GM21737 (cell line): ENCODE measurements around the gene DMTF1.
"Not testable (repeated sequence)": the region's sequence is repeated elsewhere in the genome, so short reads cannot be mapped to it uniquely, and the experiment has no call there.

ENCODE experiments used
- ATAC-seq: cut with Tn5 transposase; IDR thresholded peaks from one replicate; pipeline ENCODE4 v1.9.1; 2021; ENCODE audit warnings: mild to moderate bottlenecking, moderate library complexity; ENCODE audit not compliant: unreplicated experiment

Gene DMTF1, protein sequence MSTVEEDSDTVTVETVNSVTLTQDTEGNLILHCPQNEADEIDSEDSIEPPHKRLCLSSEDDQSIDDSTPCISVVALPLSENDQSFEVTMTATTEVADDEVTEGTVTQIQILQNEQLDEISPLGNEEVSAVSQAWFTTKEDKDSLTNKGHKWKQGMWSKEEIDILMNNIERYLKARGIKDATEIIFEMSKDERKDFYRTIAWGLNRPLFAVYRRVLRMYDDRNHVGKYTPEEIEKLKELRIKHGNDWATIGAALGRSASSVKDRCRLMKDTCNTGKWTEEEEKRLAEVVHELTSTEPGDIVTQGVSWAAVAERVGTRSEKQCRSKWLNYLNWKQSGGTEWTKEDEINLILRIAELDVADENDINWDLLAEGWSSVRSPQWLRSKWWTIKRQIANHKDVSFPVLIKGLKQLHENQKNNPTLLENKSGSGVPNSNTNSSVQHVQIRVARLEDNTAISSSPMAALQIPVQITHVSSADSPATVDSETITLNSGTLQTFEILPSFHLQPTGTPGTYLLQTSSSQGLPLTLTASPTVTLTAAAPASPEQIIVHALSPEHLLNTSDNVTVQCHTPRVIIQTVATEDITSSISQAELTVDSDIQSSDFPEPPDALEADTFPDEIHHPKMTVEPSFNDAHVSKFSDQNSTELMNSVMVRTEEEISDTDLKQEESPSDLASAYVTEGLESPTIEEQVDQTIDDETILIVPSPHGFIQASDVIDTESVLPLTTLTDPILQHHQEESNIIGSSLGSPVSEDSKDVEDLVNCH

DNA sequence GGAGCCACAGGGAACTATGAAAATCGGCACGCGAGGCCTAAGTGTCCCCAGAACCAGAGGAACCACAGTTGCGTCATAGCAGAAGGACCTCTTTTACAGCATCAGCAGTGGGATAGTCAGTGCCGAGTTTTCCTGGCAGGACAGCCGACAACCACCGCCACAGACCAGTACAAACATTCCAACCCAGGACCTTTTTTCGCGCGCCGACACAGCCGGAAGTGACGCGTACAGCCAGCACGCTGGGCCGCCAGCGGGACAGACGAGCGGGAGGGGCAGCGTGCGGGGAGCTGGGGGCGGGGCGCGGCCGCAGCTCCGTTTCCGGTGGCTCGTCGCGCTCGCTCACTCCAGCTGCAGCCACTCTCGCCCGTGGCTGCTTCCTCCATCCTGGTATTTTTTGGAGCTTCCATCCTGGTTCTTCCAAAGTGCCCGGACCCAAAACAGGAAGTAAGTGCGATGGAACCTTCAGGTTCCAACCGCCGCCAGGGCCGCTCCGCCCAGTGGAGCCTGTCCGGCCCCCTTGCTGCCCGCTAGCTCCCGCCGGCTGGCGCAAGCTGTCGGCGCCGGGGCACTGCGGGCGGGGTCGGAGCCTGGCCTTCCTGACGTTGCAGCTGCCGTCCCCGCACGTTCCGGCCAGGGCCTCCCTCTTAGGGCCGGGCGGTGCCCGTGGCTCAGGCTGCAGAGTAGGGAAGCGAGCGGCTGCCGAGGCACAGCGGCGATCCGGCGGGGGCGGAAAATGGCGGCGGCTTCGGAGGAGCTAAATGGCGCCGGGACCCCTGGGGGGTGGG lies at the start of gene DMTF1:
Gene DMTF1, plus strand, starts transcription at position 342 of the 785 bp plus-strand sequence. CDS start 12,489 bp downstream, outside the sequence.
- ATAC-seq = peak; percentile 85

DNA sequence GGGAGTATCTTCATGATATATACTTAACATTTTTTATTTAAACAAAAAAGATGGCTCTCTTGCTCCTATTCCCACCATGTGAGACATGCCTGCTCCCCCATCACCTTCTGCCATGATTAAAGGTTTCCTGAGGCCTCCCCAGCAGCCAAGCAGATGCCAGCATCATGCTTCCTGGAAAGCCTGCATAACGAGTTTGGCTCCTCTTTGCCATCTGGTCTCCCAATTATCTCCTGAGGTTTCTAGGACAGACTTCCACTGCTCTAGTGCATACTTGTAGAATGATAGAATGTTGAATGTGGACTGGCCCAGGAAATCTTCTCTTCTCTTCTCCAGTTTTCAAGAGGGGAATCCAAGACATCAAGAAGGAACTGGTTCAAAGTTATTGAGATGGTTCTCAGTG lies 46.9 kb upstream of the DMTF1 start:
- ATAC-seq = no peak

DNA sequence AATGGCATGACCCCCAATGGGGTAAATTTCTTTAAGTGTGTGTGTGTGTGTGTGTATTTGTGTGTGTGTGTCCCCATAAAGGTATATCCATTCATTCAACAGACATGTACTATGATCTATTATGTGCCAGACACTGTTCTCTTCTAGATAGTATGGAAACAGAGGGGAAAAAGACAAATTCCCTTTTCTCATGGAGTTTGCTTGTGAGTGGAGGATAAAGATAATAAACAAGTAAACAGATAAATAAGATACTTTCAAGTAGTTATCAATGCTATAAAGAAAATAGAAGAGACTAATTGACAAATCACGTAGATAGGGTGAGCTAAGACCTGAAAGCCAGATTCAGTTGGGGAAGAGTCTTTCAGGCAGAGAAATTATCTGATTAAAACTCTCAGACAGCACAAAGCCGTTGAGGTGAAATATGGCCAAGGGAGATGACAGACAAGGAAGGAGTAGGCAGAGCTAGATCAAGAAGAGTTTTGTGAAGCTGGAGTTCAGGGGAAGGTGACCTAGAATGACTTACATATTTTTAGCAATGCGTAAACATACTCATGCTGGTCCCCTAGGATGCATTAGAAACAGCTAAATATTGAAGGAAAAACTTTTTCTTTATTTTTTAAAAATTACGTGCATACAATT lies 45.2 kb upstream of the DMTF1 start:
- no peak for ATAC-seq

DNA sequence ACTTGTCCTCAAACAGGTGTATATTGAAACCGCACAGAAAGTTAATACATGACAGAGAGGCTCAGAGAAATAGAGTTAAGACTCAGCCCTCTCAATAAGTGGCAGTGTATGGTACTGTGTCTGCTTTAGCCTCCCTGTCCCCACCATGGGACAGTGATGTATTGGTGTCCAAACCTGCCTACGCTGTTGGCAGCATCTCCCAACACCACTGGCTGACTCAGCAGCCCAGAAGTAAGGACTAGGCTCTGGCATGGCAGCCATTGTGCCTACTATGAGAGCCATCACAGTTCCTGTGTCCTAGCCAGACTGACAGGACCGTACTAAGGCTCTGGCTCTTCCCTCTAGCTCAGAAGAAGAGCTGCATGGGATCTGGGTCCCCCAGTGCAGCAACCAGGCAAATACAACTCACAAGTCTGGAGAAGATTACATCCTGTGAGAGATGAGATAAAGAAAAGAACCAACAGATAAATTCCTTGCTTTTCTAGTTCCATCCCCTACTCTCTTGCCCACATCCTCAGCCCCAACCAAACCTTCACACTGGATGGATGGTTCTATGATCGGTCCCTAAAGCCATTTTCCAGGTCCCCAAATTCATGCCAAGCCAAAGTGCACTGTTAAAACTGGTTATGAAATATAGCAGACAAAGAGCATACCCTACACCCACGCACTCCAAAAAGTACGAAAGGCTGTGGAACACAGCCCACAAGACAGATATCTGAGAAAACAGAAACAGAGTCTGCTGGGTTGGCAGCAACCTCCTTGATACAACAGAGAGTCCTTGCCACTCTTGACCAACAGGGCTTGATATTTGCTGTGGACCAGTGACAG lies 44.1 kb upstream of the DMTF1 start:
- no peak for ATAC-seq

DNA sequence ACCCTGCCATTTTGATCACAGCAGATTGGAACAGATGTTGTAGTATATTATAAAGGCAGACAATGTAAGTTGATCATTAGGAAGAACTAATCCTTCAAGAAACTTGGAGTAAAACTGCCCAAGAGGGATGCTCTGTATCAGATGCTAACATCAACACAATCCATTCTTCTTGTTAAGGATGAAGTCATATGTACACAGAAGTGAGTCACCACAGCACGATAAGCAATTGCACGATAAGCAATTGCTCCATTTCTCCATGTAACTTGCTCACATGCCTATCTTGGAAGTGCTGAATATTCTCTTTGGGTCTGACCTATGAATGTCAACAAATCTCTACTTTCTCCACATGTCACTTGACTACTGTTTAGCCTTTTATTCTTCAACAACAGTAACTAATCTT lies 41.5 kb upstream of the DMTF1 start:
- no peak for ATAC-seq

DNA sequence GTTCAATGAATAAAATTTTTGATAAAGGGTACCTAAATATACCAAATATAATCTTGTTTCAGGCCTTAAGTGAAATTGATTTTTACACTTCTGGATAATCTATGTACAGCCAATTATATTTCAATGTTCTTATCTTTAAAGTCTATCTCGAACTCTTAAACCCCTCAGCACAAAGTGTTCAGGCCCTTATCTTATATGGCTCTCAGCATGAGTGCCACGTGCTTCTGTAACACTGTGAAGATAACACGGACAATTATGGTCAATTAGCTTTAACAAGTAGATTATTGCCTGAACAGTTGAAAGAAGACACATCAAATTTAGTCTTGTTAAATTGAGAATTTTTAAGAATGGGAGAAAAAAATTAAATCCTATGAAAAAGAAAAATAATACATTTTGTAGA lies 40.4 kb upstream of the DMTF1 start:
- no peak for ATAC-seq

DNA sequence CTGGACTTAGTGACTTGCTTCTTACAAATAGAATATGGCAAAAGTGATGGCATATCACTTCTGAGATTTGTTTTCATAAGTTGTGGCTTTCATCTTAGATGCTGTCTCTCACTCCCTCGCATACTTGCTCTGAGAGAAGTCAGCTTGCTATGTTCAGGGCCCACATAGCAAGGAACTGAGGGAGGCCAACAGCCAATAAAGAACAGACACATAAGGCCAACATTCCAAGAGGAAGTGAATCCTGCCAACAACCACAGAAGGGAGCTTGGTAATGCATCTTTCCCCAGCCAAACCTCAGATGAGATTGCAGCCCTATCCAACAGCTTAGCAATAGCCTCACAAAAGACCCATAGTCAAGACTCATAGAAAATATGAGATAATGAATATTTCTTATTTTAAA lies 39.2 kb upstream of the DMTF1 start:
- no peak for ATAC-seq

DNA sequence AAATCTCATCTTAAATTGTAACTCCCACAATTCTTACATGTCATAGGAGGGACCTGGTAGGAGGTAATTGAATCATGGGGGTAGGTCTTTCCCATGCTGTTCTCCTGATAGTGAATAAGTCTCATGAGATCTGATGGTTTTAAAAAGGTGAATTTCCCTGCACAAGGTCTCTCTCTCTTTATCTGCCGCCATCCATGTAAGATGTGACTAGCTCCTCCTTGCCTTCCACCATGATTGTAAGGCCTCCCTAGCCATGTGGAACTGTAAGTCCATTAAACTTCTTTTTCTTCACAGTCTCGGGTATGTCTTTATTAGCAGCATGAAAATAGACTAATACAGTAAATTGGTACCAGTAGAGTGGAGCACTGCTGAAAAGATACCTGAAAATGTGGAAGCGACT lies 38.3 kb upstream of the DMTF1 start:
- not testable (repeated sequence) for ATAC-seq

DNA sequence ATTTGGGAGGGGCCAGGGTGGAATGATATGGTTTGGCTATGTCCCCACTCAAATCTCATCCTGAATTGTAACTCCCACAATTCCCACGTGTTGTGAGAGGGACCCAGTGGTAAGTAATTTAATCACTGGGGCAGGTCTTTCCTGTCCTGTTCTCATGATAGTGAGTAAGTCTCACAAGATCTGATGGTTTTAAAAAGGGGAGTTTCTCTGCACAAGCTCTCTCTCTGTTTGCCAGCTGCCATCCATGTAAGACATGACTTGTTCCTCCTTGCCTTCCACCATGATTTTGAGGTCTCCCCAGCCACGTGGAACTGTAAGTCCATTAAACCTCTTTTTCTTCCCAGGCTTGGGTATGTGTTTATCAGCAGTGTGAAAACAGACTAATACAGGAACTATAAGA lies 36.5 kb upstream of the DMTF1 start:
- ATAC-seq = not testable (repeated sequence)

DNA sequence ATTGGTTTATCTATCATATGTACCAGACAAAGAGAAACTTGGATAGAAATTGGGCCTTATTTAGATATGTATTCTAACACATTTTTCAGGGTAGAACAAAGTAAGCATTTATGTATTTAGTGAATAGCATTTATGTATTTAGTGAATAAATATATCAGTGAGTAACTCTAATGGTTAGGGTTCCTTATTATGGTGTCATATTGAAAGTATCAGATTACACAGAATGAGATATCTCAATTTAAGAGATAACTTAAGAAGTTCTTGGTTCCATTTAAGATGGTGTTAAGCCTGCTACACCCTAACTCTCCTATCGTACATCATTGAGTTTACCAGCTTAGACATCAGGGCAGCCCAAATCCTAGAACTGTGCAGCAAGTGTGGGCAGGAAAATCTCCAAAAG lies 35.9 kb upstream of the DMTF1 start:
- ATAC-seq = no peak

DNA sequence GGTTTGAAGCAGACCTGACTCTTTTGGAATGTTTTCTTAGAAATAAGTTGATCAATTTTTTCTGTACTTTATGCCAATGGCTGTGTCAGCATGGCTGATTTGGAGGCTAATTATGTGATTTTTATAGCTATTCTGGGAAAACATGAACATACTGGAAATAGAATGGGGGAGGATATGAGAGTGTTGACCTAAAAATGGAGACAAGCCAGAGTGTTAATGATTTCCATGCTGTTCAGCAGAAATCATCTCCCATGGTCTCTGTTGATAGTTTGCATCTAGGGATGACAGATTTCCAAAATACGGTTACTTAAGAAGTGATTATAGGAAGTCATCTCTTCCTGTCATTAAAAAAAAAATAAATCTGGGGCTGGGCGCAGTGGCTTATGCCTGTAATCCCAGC lies 32.7 kb upstream of the DMTF1 start:
- ATAC-seq = no peak

DNA sequence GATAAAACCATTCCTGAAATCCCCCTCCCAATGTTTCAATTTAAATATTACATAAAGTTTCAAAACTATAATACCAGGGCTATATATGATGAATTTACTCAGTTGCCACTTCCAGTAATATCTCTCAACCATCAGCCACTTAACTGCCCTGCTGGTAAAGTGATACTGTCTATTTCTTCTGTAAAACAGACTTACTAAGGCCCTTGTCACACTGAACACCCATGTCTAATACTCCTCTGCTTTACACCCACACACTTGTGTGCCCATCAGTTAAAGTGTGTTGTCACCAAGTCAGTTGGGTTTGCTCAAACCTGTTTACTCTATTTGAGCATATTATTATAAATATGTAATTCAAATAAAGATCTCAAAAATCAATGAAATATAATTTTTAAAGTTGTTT lies 29.1 kb upstream of the DMTF1 start:
- no peak for ATAC-seq

DNA sequence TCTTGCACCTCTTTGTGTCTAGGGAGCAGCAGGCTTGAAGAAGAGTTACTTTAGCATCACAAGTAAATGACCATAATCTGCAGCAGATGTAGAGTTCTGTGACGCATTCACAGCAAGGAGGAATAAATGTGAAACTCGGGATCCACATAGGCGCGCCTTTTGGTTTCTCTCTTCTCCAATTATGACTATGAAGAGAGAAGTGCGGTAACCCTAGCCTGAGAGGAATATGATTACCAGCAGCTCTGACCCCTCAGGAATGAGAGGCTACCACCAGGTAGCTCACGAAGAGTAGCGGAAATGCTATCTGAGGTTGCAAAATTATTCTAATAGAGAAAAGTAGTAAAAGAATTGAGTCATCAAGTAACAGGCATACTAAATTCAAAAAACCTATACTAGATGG lies 25.2 kb upstream of the DMTF1 start:
- no peak for ATAC-seq

DNA sequence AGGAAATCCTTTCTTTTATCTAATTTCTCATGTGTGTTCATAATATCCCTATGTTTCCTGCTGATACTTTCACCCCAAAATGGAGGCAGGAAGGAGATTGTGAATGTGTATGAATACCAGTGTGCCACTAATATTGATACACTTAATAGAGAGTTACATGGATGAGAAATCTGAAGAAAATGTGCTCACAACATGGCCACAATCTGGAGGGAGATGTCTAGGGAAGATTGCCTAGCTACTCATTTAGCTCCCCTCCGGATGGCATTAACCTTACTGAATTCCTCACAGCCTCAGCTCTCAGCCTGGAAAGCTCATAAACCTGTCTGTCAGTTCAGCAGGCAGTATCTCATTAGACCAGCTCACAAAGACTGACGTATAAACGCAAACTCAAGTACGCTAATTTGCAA lies 23.4 kb upstream of the DMTF1 start:
- ATAC-seq = no peak

DNA sequence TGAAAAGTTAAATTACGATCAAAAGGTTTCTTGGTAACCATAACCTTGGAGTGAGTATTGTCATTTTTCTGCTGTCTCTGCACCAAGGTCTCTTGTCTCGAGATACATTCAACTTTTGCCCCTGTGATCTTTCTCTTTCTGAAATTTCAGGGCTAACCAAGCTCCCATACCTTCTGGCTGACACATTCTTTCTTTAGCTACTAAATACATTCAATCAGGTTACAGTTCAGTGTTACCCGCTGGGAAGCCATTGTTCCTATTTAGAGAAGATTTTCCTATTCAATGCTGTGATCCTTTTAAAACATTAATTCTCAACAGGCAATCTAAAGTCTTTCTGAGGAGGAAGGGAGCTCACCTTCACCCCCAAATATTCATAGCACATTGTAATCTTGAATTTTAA lies 22.9 kb upstream of the DMTF1 start:
- no peak for ATAC-seq

DNA sequence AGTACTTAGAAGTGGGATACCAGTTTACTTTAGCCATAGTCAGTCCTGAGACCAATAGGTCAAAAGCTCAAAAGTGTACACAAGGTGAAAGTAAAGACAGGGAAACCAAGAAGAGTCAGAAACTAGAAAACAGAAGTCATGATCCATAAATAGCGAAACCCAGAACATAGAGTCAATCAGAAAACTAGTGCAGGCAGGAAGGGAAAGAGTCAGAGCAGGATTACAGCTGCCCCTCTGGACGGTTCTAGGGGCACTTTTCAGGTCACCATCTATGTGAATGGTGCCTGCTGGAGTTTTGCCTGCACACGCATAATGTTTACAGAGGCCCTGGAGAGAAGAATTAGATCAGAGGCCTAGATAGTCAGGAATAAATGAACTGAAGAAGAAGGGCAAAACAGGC lies 22.4 kb upstream of the DMTF1 start:
- ATAC-seq = peak; percentile 93

DNA sequence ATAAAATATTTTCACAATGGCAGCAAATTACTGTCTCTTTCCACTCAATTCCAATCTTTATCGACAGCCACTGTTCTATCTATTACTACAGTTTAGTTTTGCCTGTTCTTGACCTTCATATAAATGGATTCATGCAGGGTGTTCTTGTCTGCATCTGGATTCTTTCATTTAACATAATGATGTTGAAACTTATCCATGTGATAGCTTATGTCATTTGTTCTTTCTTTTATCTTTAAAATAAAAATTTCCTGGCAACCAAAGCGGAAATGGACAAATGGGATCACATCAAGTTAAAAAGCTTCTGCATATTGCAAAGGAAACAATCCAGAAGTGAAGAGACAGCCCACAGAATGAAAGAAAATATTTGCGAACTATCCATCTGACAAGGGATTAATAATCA lies 20.5 kb upstream of the DMTF1 start:
- ATAC-seq = no peak

DNA sequence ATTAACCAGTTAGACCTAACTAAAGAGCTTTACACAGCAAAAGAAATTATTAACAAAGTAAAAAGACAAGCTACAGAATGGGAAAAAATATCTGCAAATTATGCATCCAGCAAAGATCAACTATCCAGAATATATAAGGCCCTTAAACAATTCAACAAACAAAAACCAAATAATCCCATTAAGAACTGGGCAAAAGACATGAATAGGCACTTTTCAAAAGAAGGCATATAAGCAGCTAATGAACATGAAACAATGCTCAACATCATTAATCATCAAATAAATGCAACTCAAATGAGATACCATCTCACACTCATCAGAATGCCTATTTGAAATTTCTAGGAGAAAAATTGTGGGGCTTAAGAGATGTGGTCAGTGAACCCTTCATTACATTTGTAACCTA lies 15.0 kb upstream of the DMTF1 start:
- no peak for ATAC-seq

DNA sequence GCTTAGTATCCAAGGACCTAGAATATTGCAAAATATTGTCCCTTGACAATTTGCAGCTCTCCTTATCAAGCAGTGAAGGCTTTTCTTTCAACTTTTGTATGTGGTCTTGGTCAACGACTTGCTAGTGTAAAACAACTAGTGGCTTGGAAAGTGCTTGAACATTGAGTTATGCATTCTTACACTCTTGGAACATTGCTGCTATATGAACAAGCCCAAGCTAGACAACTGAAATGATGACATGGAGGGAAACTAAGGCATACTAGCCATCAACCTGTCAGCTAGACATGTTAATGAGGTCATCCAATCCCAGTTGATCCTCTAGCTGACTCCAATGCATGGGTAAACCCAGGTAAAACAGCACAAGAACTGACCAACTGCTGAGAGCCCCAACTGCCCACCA lies 12.7 kb upstream of the DMTF1 start:
- ATAC-seq = no peak

DNA sequence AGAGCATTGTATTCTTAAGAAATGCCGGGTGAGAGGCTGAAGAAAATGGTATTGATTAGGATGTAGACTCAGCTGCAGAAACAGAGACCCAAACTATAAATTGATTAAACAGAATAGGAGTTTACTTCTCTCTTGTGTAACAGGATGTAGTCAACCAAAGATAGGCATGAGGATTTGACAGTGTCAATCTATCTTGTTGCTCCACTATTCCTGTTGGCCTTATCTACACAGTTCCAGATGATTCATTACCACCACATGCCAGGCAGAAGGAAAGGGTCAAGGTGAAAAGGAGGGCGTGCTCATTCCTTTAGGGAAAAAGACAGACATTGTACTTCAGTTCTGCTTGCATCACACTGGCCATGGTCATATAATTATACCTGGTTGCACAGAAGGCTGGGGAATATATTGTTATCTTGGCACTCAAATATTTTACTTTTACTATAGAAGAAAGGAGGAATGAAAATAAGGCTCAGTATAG lies 11.9 kb upstream of the DMTF1 start:
- ATAC-seq = no peak
